Activated CD8-positive, alpha-beta memory T cell treated with anti-CD3 and anti-CD28 coated beads, Interleukin-2, amount 50 U/mL, for 4 hours (primary cell): ENCODE results near the gene TBC1D26.
"Not testable (repeated sequence)": the region's sequence is repeated elsewhere in the genome, so short reads cannot be mapped to it uniquely, and the experiment has no call there.

Experiments used
- DNase-seq: peaks from one replicate; pipeline ENCODE4 v3.0.0-alpha.2; 2020

The TBC1D26 gene

GRCh38 chr17:15744074-15744676 is 12.1 kb downstream of the TBC1D26 start:
- no peak for DNase-seq

- no peak for DNase-seq
Observed at GRCh38 chr17:15744885-15745284, 12.8 kb downstream of the TBC1D26 start.

GRCh38 chr17:15749403-15749802 is 17.3 kb downstream of the TBC1D26 start:
- DNase-seq: not testable (repeated sequence)

- not testable (repeated sequence) for DNase-seq
Observed at GRCh38 chr17:15768865-15769533, 36.9 kb downstream of the TBC1D26 start.

- not testable (repeated sequence) for DNase-seq
Observed at GRCh38 chr17:15770679-15771078, 38.6 kb downstream of the TBC1D26 start.

- DNase-seq: no peak
Observed at GRCh38 chr17:15776871-15777270, 44.8 kb downstream of the TBC1D26 start.

- DNase-seq: no peak
Observed at GRCh38 chr17:15777297-15777696, 45.2 kb downstream of the TBC1D26 start.

- no peak for DNase-seq
Observed at GRCh38 chr17:15777717-15778116, 45.6 kb downstream of the TBC1D26 start.

GRCh38 chr17:15779119-15779518 is 47.0 kb downstream of the TBC1D26 start:
- DNase-seq: no peak

- DNase-seq: no peak
Observed at GRCh38 chr17:15780188-15780587, 48.1 kb downstream of the TBC1D26 start.

- DNase-seq: peak; percentile 14
Observed at GRCh38 chr17:15782866-15783265, 50.8 kb downstream of the TBC1D26 start.

- DNase-seq: no peak
Observed at GRCh38 chr17:15783461-15783860, 51.4 kb downstream of the TBC1D26 start.

- DNase-seq: not testable (repeated sequence)
Observed at GRCh38 chr17:15784351-15784750, 52.3 kb downstream of the TBC1D26 start.

- DNase-seq: not testable (repeated sequence)
Observed at GRCh38 chr17:15787363-15788075, 55.4 kb downstream of the TBC1D26 start.

- DNase-seq: not testable (repeated sequence)
Observed at GRCh38 chr17:15788365-15788764, 56.3 kb downstream of the TBC1D26 start.
